SK-N-SH treated with all-trans-retinoic acid at 6 μM for 48 hours (cell line): Measurements from ENCODE around the gene SPAG5.
A peak's percentile ranks its signal among the peaks of the same experiment; 100 is the strongest.

Source experiments
- ATAC-seq: fragments of 200-7000 bp; cut with Tn5 transposase; 3 replicates; pipeline ENCODE4 v1.9.1; 2020; ENCODE audit warnings: mild to moderate bottlenecking, moderate library complexity
- BACH2 ChIP-seq: fragments of 250-450 bp; sonication (Bioruptor Pico); IDR thresholded peaks from 2 replicates; pipeline ENCODE4 v1.9.0; 2021; ENCODE audit warnings: mild to moderate bottlenecking, borderline replicate concordance
- CREB5 ChIP-seq: fragments of 250-450 bp; sonication (Bioruptor Pico); IDR thresholded peaks from 2 replicates; pipeline ENCODE4 v1.5.1; 2020; ENCODE audit warnings: low read depth, mild to moderate bottlenecking, moderate library complexity
- CSDC2 ChIP-seq: fragments of 250-450 bp; sonication (Bioruptor Pico); IDR thresholded peaks from 2 replicates; pipeline ENCODE4 v1.5.0; 2020; ENCODE audit warnings: mild to moderate bottlenecking, moderate library complexity
- ESRRG ChIP-seq: fragments of 250-450 bp; sonication (Bioruptor Pico); IDR thresholded peaks from 2 replicates; pipeline ENCODE4 v1.6.1; 2021; ENCODE audit warnings: mild to moderate bottlenecking
- GLIS3 ChIP-seq: fragments of 250-450 bp; sonication (Bioruptor Pico); IDR thresholded peaks from 2 replicates; pipeline ENCODE4 v1.5.0; 2020; ENCODE audit warnings: mild to moderate bottlenecking, moderate library complexity
- ISL1 ChIP-seq: fragments of 250-450 bp; sonication (Bioruptor Pico); IDR thresholded peaks from 2 replicates; pipeline ENCODE4 v2.1.2; 2022; ENCODE audit warnings: mild to moderate bottlenecking, moderate library complexity
- OSR1 ChIP-seq: fragments of 250-450 bp; sonication (Bioruptor Pico); IDR thresholded peaks from 2 replicates; pipeline ENCODE4 v1.8.0; 2022; ENCODE audit warnings: moderate library complexity, mild to moderate bottlenecking, inconsistent platforms
- PATZ1 ChIP-seq: fragments of 250-450 bp; sonication (Bioruptor Pico); IDR thresholded peaks from 2 replicates; pipeline ENCODE4 v1.8.0; 2020; ENCODE audit warnings: mild to moderate bottlenecking, moderate library complexity, borderline replicate concordance
- PPARA ChIP-seq: fragments of 250-450 bp; sonication (Bioruptor Pico); IDR thresholded peaks from 2 replicates; pipeline ENCODE4 v1.5.0; 2020; ENCODE audit warnings: mild to moderate bottlenecking, borderline replicate concordance
- RARB ChIP-seq: fragments of 250-450 bp; sonication (Bioruptor Pico); IDR thresholded peaks from 2 replicates; pipeline ENCODE4 v1.8.0; 2021; ENCODE audit warnings: mild to moderate bottlenecking, moderate library complexity
- SNAI2 ChIP-seq: fragments of 250-450 bp; sonication (Bioruptor Pico); IDR thresholded peaks from 2 replicates; pipeline ENCODE4 v1.5.0; 2020; ENCODE audit warnings: mild to moderate bottlenecking, moderate library complexity
- TCF4 ChIP-seq: fragments of 250-450 bp; sonication (Bioruptor Pico); IDR thresholded peaks from 2 replicates; pipeline ENCODE4 v1.8.0; 2021; ENCODE audit warnings: mild to moderate bottlenecking, moderate library complexity, borderline replicate concordance
- TOX ChIP-seq: fragments of 250-450 bp; sonication (Bioruptor Pico); IDR thresholded peaks from 2 replicates; pipeline ENCODE4 v1.8.0; 2021; ENCODE audit warnings: mild to moderate bottlenecking, moderate library complexity, borderline replicate concordance
- ZC3H10 ChIP-seq: fragments of 250-450 bp; sonication (Bioruptor Pico); IDR thresholded peaks from 2 replicates; pipeline ENCODE4 v1.5.1; 2021; ENCODE audit warnings: mild to moderate bottlenecking, moderate library complexity
- ZFP3 ChIP-seq: fragments of 250-450 bp; sonication (Bioruptor Pico); IDR thresholded peaks from 2 replicates; pipeline ENCODE4 v1.5.0; 2020; ENCODE audit warnings: mild to moderate bottlenecking, moderate library complexity
- ZFP30 ChIP-seq: fragments of 450-650 bp; formaldehyde crosslinking; IDR thresholded peaks from 2 replicates; pipeline ENCODE4 v1.5.0; 2022; ENCODE audit warnings: mild to moderate bottlenecking, moderate library complexity
- ZNF565 ChIP-seq: fragments of 450-650 bp; formaldehyde crosslinking; conservative IDR thresholded peaks from 2 replicates; pipeline ENCODE4 v1.5.0; 2020; ENCODE audit warnings: low read depth, mild to moderate bottlenecking, moderate library complexity
- ZNF70 ChIP-seq: fragments of 450-650 bp; formaldehyde crosslinking; IDR thresholded peaks from 2 replicates; pipeline ENCODE4 v1.5.0; 2020; ENCODE audit warnings: mild to moderate bottlenecking, moderate library complexity
- TF ChIP-seq, protein P1 (sequence below): fragments of 250-450 bp; sonication (Bioruptor Pico); IDR thresholded peaks from 2 replicates; pipeline ENCODE4 v1.5.0; 2020; ENCODE audit warnings: mild to moderate bottlenecking, moderate library complexity
- TF ChIP-seq, protein P2 (sequence below): fragments of 250-450 bp; sonication (Bioruptor Pico); IDR thresholded peaks from 2 replicates; pipeline ENCODE4 v1.5.1; 2021; ENCODE audit warnings: mild to moderate bottlenecking, moderate library complexity

Gene SPAG5

DNA sequence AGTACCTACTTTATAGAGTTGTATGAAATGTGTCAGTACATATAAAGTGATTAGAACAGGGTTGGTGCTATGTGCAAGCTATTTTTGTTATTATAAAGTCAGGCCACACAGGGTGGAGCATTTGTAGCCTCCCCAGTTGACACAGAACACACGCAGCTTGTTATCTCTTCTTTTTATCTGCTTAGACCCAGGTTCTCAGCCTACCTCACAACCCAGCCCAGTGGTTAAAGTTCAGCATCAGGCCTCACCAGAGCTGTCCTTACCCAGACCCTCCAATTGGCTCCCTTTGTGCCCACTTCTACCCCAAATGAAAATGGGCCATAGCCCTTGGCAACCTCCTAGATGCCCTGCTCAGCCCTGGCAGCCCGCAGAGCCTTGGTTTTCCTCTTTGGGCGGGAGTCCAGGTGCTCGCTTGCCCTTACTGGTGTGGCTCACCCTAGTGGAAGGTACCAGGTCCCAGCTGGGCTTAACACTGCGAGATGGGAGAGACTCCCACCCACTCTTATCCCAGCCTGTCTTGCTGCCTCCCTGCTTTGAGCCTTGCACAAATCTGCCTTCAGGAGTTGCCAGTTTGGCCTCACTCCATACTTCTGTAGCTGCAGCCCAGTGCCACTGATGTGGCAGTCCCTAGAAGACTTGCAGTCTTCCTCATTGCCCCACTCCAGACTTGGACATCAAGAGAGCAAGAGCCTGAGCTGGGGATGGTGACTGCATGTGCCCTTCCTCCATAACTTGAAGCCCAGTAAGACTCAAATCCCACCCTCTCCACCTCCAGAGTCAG is 26.4 kb downstream of the SPAG5 start:
- TF ChIP-seq TOX (no peak), CREB5 (CRISPR knock-in tag) (no peak), PPARA (no peak), ZNF565 (CRISPR knock-in tag) (no peak), BACH2 (no peak), CSDC2 (CRISPR knock-in tag) (no peak), ZFP3 (CRISPR knock-in tag) (no peak), ZC3H10 (CRISPR knock-in tag) (no peak), OSR1 (no peak), SNAI2 (CRISPR knock-in tag) (no peak), PATZ1 (no peak), ZFP30 (no peak), RARB (CRISPR knock-in tag) (no peak), ISL1 (CRISPR knock-in tag) (no peak), ESRRG (CRISPR knock-in tag) (no peak), TCF4 (CRISPR knock-in tag) (no peak)
- TF ChIP-seq, protein P1, sequence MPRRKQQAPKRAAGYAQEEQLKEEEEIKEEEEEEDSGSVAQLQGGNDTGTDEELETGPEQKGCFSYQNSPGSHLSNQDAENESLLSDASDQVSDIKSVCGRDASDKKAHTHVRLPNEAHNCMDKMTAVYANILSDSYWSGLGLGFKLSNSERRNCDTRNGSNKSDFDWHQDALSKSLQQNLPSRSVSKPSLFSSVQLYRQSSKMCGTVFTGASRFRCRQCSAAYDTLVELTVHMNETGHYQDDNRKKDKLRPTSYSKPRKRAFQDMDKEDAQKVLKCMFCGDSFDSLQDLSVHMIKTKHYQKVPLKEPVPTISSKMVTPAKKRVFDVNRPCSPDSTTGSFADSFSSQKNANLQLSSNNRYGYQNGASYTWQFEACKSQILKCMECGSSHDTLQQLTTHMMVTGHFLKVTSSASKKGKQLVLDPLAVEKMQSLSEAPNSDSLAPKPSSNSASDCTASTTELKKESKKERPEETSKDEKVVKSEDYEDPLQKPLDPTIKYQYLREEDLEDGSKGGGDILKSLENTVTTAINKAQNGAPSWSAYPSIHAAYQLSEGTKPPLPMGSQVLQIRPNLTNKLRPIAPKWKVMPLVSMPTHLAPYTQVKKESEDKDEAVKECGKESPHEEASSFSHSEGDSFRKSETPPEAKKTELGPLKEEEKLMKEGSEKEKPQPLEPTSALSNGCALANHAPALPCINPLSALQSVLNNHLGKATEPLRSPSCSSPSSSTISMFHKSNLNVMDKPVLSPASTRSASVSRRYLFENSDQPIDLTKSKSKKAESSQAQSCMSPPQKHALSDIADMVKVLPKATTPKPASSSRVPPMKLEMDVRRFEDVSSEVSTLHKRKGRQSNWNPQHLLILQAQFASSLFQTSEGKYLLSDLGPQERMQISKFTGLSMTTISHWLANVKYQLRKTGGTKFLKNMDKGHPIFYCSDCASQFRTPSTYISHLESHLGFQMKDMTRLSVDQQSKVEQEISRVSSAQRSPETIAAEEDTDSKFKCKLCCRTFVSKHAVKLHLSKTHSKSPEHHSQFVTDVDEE (CRISPR knock-in tag) = no peak
- TF ChIP-seq, all 23 proteins: peak for 0

GRCh38 chr17:28571361-28572122 is 27.3 kb downstream of the SPAG5 start, which contains the start of gene PIGS:
TSS of gene PIGS (minus strand) at chr17:28571524. CDS start at chr17:28571496, 28 bp downstream.
- ATAC-seq = peak; percentile 99
- TF ChIP-seq, protein P2, sequence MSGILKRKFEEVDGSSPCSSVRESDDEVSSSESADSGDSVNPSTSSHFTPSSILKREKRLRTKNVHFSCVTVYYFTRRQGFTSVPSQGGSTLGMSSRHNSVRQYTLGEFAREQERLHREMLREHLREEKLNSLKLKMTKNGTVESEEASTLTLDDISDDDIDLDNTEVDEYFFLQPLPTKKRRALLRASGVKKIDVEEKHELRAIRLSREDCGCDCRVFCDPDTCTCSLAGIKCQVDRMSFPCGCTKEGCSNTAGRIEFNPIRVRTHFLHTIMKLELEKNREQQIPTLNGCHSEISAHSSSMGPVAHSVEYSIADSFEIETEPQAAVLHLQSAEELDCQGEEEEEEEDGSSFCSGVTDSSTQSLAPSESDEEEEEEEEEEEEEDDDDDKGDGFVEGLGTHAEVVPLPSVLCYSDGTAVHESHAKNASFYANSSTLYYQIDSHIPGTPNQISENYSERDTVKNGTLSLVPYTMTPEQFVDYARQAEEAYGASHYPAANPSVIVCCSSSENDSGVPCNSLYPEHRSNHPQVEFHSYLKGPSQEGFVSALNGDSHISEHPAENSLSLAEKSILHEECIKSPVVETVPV (CRISPR knock-in tag) = no peak
- TF ChIP-seq ESRRG (CRISPR knock-in tag) (no peak), ZNF70 (no peak), GLIS3 (no peak), ISL1 (CRISPR knock-in tag) (no peak), PATZ1 (no peak), RARB (CRISPR knock-in tag) (no peak), PPARA (no peak), ZC3H10 (CRISPR knock-in tag) (no peak), ZFP30 (no peak), ZNF565 (CRISPR knock-in tag) (no peak)

More for the DNA sequence above, 26.4 kb downstream of the SPAG5 start:
- no peak for ATAC-seq
